ENCODE data around the gene DOCK1. TPM values are rescaled to one million over a fixed set of nuclear protein-coding genes. Genes with fewer than 3 reads are reported as not detected.

DOCK1 gene
- polyA plus RNA-seq, 4 donors: 59.0 to 73.2 (median 68.0) TPM

DNA sequence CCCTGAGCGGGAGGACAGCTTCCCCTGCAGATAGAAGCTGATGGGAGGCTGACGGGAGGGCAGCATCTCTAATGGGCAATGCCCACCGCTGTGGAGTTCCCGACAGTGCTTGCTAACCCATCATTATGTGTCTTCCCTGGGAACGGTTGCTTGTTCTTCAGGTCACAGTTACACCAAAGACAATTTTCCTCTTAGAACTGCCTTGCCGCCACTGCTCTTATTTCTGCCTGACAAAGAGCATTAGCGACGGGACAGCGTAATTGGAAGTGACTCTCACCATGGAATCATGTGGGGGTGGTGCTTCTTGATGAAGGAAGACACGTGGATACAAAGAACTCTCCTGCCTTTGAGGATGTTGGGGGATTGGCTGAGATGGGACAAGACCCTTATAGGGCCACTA is 562.6 kb downstream of the DOCK1 start:
- no peak for DNase-seq (ENCODE audit: low read depth in 4 of 4, low spot score in 3 of 4)

DNA sequence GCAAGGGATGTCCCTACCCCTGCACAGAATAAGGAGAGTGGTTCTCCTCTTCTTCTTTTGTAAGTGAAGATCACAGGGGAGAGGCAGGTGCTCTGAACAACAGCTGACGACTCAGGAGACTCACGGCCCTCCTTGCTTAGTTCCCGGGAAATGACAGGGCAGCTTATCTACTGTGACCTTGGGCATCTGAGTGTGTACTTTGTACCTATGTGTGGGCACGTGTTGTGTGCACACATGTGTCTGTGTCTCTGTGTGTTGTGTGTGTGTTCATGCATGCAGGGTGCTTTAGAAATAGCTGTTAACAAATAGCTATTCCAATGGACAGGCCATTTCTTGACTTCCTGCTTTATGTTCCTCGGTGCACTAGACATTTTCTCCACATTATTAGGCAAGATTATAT is 563.4 kb downstream of the DOCK1 start:
- no peak for DNase-seq (ENCODE audit: low read depth in 4 of 4, low spot score in 3 of 4)

DNA sequence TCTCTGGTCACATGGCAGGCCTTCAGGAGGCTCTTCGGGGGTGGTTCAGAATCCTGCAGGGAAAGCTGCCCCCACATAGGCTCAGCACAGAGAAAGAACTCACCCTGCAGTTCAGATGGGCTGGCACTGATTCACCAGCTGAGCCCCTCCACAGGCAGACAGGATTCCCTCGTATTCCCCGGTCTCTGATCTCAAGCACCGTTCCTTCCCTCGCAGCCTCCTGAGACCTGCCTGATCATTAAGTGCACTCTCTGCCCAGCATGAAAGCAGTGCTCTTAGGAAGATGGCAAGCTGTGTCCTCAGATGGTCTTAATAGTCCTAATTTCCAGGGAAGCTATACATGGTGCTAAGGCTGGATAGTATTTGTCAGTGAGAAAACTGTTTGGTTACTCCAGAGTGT is 565.7 kb downstream of the DOCK1 start:
- DNase-seq (ENCODE audit: low read depth in 4 of 4, low spot score in 3 of 4): no peak

DNA sequence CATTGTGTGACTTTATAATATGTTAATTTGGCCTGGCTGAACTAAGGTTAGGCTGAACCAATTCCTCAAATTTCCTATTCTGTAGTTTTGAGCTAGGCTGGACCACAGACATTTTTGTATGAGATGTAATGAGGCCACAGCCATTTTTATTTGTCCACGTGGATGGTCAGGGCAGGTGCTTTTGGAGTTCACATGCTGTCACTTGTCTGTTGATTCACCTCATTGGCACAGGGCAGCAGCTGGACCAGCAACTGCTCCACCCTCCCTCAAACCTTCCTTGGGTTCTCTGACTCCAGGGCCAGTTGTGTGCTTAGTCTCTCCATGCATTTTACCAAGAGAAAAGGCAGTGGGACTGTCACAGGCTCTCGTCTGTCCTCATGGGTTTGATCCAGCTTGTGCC is 567.7 kb downstream of the DOCK1 start:
- DNase-seq (ENCODE audit: low read depth in 4 of 4, low spot score in 3 of 4): no peak

DNA sequence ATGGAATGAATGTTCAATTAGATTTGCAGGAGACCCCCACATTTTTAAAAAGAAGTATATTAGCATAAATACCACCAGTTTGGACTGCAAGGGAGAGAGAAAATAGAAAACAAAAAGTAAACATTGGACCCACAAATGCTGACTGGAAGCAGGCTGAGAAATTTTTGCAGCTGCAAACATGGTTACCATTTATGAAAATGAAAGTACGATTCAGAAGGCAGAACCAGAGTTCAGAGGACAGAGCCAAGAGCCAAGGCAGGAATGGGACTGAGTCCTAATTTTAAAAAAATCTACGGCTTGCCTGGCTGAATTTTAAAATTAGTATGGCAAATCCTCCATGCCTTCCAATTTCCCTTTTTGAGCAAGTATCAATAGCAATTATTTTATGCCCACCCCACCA is 569.3 kb downstream of the DOCK1 start:
- no peak for DNase-seq (ENCODE audit: low read depth in 4 of 4, low spot score in 3 of 4)

DNA sequence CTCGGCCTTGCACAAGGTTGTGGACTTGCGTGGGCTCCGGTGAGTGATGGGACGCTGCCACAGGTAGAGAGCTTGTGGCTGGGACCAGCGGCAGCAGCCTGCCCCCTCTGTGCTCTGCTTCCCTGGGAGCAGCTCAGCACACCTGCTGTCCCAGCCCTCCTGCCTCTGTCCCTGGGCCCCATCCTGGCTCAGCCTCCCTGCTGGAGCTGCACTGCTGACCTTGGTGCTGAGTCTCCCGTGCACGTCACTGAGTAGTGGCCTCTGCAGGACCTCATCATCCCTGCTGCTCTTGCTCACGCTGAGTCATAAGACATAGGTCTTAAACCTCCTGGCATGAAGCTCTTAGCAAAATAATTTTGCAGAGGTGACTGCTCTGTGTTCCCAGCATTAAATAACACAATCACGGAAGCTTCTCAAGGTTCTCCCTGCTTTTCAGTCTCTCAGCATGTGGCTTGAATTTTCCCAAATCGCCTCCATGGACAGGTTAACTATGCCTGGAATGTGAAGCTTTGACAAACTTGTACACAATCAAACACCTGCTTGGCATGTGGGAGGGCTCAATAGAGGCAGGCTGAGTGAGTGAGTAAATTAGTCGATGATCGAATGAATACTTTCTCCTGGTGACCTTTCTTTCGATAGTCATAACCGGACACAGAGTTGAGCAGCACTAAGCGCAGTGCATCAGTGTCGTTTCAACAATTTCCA is 580.1 kb downstream of the DOCK1 start:
- no peak for DNase-seq (ENCODE audit: low read depth in 4 of 4, low spot score in 3 of 4)

DNA sequence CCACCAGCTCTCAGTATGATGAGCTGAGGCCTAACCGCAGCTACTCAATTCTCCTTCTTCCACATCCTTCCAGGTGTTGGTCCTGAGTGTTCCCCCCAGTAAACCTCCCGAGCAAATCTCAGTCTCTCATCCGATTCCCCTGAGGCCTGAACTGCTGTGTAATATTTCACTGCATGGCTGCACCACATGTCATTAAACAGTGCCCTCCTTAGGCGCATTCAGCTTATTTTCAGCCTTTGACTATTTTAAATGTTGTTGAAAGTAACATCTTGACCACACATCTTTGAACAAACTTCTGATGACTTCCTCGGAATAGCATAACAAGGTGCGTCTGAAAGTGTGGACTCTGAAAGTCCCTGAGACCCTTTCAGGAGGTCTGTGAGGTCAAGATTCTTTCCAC is 581.1 kb downstream of the DOCK1 start:
- no peak for DNase-seq (ENCODE audit: low read depth in 4 of 4, low spot score in 3 of 4)

DNA sequence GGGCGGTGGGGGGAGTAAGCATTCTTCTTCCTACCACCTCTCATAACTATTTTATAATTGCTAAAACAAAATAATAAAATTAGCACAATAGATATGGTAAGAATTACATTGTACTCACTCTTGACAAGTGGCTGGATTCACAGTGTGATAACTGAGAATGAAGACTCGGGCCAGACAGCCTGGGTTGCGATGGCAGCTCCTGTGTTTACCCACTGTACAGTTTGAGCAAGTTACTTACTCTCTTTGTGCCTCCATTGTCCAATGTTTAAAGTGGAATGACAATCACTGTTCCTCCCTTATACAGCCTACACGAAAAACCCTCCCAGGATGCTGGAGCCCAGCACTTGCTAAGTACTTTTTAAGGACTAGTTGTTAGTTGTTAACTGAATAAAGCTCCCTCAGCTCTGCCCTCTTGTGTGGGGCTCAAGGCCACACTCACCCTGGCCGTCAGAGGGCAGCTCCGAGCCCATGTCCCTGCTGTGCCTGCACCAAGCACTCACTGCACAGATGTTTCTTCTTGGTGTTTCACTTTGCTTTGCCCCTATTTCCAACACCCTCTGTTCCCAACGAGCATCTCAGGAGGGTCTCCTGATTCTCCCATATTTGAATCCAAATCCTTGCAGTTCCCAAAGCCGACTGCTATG is 587.5 kb downstream of the DOCK1 start:
- DNase-seq (ENCODE audit: low read depth in 4 of 4, low spot score in 3 of 4): no peak

DNA sequence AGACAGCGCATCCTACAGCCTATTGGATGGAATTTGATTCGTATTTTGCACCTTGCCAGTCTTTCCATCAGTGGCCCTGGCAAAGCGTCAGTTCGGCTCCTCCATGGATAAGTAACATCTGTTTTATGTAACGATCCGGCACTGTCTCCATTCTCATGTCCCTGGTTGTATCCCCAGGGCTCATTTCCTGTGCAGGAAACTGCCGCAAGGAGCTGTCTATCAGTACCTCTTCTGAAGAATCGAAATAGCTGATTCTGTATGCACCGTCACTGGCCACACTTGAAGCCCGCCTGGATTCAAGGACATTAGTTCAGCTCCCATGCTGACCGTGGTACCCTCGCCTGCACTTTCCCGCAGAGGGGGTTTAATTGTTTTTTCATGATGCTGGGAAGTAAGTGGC is 590.8 kb downstream of the DOCK1 start:
- DNase-seq (ENCODE audit: low read depth in 4 of 4, low spot score in 3 of 4): no peak

DNA sequence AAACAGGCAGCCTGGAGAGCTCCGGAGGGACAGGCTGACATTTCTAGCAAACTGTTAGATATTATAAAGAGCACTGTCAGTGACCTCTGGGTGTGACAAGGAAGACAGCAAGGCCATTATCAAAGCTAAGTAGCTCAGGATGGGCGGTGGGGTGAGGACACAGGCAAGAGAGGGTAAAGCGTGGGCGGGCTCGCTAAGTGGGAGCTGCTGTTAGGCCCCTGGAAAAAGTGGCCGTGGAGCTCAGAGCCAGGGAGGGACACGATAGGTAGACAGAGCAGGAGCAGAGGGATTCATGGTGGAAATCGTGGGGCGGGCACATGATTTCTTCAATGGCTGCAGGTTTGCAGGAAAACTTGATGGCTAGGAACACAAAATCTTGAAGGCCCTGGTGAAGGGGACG is 592.5 kb downstream of the DOCK1 start:
- no peak for DNase-seq (ENCODE audit: low read depth in 4 of 4, low spot score in 3 of 4)

DNA sequence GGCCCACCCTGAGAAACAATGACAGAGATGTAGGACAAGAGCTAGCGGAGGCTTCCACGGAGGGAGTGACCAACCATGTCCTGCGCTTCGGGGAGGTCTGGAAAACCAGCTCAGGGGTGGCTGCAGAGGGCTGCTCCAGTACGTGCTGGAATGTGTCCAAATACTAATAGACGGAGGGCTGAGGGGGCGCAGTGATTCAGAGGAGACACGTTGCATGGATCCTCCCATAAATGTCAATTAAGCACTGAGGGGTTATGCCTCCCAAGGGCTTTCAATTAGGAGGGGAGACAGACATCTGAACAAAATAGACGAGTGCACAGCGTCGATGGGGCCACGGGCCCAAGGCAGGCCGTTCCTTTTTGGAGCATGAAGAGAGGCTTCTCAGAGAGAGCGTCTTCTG is 592.9 kb downstream of the DOCK1 start:
- peak in 2 of 4 donors; percentile 28 for DNase-seq (ENCODE audit: low read depth in 4 of 4, low spot score in 3 of 4)

DNA sequence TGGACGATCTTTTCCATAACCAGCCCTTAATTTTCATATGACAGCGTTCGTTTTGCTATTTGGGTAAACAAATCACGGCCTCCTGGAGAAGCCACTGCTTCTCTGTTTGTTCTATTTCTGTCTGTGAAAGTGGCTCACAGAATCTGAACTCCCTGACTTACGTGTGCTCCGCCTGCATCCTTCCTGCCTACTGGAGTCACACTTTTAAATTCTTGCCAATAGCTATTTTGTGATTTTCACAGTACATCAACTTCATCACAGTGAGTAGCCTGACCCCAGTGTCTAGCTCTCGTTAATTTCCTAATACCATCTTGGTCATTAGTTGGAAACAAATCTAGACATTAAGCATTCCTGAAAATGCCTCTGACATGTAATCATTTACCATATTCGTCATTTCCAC is 594.9 kb downstream of the DOCK1 start:
- no peak for DNase-seq (ENCODE audit: low read depth in 4 of 4, low spot score in 3 of 4)

Other genes with a start within 250 kb of the DOCK1 start
- gene C10orf90, start 234.7 kb upstream of the DOCK1 start, polyA plus RNA-seq (ENCODE audit: insufficient read length in 4 of 4): under 1 TPM; 0.52 to 0.97 (median 0.72) TPM